ENCODE measurements around the gene NNAT.

- no peak for TF ChIP-seq CTCF (IDR thresholded peaks at IDR 0.05)
- TF ChIP-seq EZH2 (IDR thresholded peaks at IDR 0.05; ENCODE audit: borderline replicate concordance, insufficient read depth, low read depth, low read length, poor library complexity, severe bottlenecking): no peak
These were observed 7.6 kb downstream of the NNAT start for GRCh38 chr20:37528446-37529213.

Measured in B cell (primary cell).